GM12891 (cell line): Measurements from ENCODE around the gene FCRLB. TPM values are rescaled to one million over a fixed set of nuclear protein-coding genes. Genes with fewer than 3 reads are reported as not detected.
"Not testable (repeated sequence)": the region's sequence is repeated elsewhere in the genome, so short reads cannot be mapped to it uniquely, and the experiment has no call there.

Experiments used
- DNase-seq: peaks from one replicate; pipeline ENCODE4 v3.0.0; 2011; ENCODE audit warnings: low spot score; ENCODE audit not compliant: insufficient read length
- FAIRE-seq: peaks from 2 replicates; lab custom pipeline; 2011; peaks lifted over from hg19 to GRCh38; lab: Jason Lieb, UNC
- PAX5 ChIP-seq: IDR thresholded peaks from 2 replicates; pipeline ENCODE4 v1.6.1; 2011; ENCODE audit warnings: low read length, moderate library complexity, mild to moderate bottlenecking; ENCODE audit not compliant: insufficient read depth, severe bottlenecking
- POLR2A ChIP-seq: IDR thresholded peaks from 2 replicates; pipeline ENCODE4 v1.6.1; 2011; ENCODE audit warnings: low read depth, low read length, control low read depth
- POLR2AphosphoS5 ChIP-seq: IDR thresholded peaks from 2 replicates; pipeline ENCODE4 v1.6.1; 2011; ENCODE audit warnings: low read depth, low read length, control low read depth
- POU2F2 ChIP-seq: IDR thresholded peaks from 2 replicates; pipeline ENCODE4 v1.6.1; 2011; ENCODE audit warnings: low read depth, mild to moderate bottlenecking, control low read depth, low read length, moderate library complexity
- SPI1 ChIP-seq: IDR thresholded peaks from 2 replicates; pipeline ENCODE4 v1.6.1; 2011; ENCODE audit warnings: low read depth, low read length, control low read depth
- TAF1 ChIP-seq: IDR thresholded peaks from 2 replicates; pipeline ENCODE4 v1.6.1; 2011; ENCODE audit warnings: low read depth, low read length, control low read depth
- polyA plus RNA-seq: library from polyadenylated mRNA; unstranded; fragments of >200 nt; gene quantifications from one replicate; pipeline ENCODE4 v1.2.1, GENCODE V29; 2012; ENCODE audit warnings: low read depth, missing spikeins, inconsistent platforms; ENCODE audit not compliant: missing spikeins

Gene FCRLB
- 4.9 TPM for polyA plus RNA-seq

- no peak for TF ChIP-seq TAF1
- DNase-seq (no peak), FAIRE-seq (no peak)
These were observed at the start of gene FCRLB for GRCh38 chr1:161720956-161721737. Gene FCRLB (plus strand): TSS chr1:161721544. CDS start chr1:161722673, 1,129 bp downstream.

DNA sequence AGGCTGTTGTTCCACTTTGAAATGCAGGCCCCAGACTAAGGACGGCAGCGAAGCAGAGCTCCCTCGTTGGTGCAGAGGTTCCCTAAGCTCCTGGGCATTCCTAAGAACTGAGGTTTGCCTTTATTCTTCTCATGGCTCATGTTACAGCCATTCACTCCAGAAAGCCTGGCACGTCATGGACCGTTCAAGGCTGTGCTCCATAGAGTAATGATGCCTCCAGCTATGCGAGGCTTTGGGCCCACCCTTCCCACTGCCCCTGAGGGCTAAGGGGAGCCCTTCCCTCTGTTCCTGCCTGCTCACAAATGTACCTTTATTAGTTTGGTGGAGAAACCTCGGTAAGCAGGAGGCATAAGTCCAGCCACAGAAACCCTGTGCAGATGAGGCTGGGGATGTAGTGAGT is 47.9 kb upstream of the FCRLB start:
- DNase-seq, FAIRE-seq: not testable (repeated sequence)

DNA sequence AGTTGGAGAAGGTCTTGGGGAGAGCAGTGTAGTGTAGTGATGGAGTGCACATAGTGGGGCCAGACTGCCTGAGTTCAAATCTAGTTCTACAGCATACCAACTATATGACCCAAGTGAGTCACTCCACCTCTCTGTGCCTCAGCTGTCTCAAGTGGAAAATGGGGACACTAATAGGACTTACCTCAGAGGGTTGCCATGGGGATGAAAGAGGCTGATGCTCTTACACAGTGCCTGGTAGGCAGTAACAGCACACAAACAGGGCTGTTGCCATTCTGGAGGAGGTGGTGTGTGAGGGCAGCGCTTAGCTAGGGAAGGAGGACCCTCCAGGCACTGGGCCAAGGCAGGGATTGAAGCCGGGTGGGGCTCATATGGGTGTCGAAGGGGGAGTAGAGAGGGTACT is 46.9 kb upstream of the FCRLB start:
- DNase-seq, FAIRE-seq: not testable (repeated sequence)

DNA sequence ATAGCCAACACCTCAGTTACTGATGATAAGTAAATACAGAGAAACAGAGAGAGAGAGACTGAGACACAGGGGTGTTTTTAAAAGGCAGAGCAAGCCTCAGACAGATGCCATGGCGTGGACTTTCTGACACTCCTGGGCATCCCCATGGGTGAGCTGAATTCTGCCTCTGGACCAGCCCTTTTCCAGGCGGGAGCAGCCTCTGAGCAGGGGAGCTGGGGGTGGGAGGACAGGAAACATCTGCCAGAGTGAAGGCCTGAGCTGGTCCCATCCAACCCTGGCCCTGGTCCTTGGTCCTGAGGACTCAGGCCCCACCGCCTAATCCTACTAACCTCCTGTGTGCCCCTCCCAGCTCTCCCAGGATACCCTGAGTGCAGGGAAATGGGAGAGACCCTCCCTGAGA is 46.4 kb upstream of the FCRLB start:
- not testable (repeated sequence) for FAIRE-seq

DNA sequence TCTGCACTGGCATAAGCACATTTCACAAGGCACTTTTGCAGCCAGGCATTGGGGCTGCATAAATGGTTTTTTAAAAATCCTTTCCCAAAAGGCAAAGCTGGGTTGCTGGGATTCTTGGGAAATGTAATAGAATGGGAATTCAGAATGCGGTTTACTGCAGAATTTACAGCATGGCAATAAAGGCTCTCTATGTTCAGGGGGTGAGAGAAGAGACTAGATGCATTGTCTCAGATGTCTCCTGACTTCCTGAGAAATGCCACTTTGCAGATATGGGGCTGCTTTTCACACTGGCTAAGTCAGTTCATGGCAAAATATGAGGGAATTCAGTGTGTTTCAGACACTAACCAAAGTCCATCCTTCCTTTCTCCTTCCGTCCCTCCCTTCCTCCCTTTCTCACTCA is 44.9 kb upstream of the FCRLB start:
- FAIRE-seq = no peak
- TF ChIP-seq SPI1 = no peak
- TF ChIP-seq POLR2AphosphoS5 = no peak
- TF ChIP-seq TAF1 = no peak
- TF ChIP-seq POLR2A = no peak
- no peak for TF ChIP-seq POU2F2
- TF ChIP-seq PAX5 = no peak
- DNase-seq = no peak

More for the DNA sequence above, 46.4 kb upstream of the FCRLB start:
- DNase-seq = not testable (repeated sequence)

- FAIRE-seq = no peak
- TF ChIP-seq SPI1 (no peak), POU2F2 (no peak), TAF1 (no peak), POLR2A (no peak), POLR2AphosphoS5 (no peak), PAX5 (no peak)
- DNase-seq = no peak
These were observed 44.2 kb upstream of the FCRLB start for GRCh38 chr1:161676958-161677689.

GRCh38 chr1:161678500-161678899 is 42.8 kb upstream of the FCRLB start:
- FAIRE-seq (no peak), DNase-seq (no peak)
- TF ChIP-seq PAX5 (no peak), POLR2AphosphoS5 (no peak), TAF1 (no peak)

- FAIRE-seq (no peak), DNase-seq (no peak)
- TF ChIP-seq POLR2AphosphoS5 (no peak), PAX5 (no peak), POLR2A (no peak), SPI1 (no peak), TAF1 (no peak), POU2F2 (no peak)
These were observed 39.5 kb upstream of the FCRLB start for GRCh38 chr1:161681879-161682278.

DNA sequence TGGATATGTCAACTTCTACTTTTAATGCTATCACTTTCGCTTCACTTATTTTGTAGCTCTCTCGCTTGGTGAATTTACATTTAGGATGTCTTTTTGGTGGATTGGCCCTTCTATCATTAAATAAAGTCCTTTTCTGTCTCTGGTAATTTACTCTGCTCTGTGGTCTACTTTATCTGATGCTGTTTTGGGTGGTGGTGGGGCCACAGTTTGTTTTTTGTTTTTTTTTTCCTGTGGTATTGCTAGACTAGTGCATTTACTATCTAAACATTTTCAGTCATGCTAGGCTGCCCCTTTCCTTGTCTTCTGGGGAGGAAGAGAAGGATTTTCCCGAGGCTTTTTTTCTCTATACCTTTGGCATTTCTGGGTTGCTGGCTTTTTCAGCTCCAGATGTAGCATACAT is 32.4 kb upstream of the FCRLB start:
- TF ChIP-seq TAF1 = no peak
- no peak for TF ChIP-seq POLR2A
- no peak for TF ChIP-seq POLR2AphosphoS5
- TF ChIP-seq PAX5 = no peak
- TF ChIP-seq SPI1 = no peak
- TF ChIP-seq POU2F2 = no peak
- no peak for DNase-seq
- FAIRE-seq = no peak

DNA sequence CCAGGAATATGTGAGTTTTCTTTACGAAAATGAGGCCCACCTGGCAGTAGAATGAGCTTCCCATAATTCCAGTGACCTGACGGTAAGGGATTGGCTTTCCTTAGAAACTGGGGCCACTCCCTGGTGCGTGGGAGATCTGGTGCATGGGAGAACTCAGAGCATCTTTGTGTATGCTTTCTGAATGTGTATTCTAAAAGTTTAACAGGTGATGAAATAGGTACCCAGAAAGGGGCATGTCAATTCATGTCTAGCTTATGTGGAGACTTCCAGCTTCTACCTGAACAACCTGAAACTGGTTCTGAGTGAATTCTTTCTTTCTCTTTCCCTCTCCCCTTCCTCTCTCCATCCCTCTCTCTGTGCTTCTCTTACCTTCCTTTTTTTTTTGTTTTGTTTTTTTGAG is 29.5 kb upstream of the FCRLB start:
- FAIRE-seq (no peak), DNase-seq (no peak)
- TF ChIP-seq PAX5 (no peak), TAF1 (no peak), POU2F2 (no peak), POLR2A (no peak), SPI1 (no peak), POLR2AphosphoS5 (no peak)

DNA sequence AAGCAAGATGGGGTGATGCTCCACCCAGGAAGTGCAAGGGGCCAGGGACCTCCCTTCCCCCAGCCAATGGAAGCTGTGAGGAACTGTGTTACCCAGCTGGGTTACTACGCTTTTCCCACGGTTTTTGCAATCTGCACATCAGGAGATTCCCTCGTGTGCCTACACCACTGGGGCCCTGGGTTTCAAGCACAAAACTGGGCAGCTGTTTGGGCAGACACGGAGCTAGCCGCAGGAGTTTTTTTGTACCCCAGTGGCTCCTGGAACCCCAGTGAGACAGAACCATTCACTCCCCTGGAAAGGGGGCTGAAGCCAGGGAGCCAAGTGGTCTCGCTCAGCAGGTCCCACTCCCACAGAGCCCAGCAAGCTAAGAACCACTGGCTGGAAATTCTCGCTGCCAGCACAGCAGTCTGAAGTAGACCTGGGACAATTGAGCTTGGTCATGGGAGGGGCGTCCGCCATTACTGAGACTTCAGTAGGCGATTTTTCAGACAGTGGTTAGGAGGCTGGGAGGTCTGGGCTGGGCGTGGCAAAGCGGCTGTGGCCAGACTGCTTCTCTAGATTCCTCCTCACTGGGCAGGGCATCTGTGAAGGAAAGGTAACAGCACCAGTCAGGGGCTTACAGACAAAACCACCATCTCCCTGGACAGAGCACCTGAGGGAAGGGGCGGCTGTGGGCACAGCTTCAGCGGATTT is 28.2 kb upstream of the FCRLB start:
- DNase-seq, FAIRE-seq: not testable (repeated sequence)

GRCh38 chr1:161698302-161698701 is 23.0 kb upstream of the FCRLB start:
- not testable (repeated sequence) for DNase-seq, FAIRE-seq
